Subcutaneous adipose tissue (tissue), 4 donors: ENCODE results near the gene NRCAM. TPM values are rescaled to one million over a fixed set of nuclear protein-coding genes. Genes with fewer than 3 reads are reported as not detected.

ENCODE experiments used
- CTCF ChIP-seq: fragments of 450-650 bp; IDR thresholded peaks from one replicate; pipeline ENCODE4 v1.5.1; 2016; ENCODE audit warnings: low read depth, mild to moderate bottlenecking, control low read depth, antibody characterized with exemption, moderate library complexity
- total RNA-seq, 4 donors: library from RNA; depleted of rRNA; stranded (reverse); fragments of >200 nt; gene quantifications; one replicate each; pipeline ENCODE4 v1.1.0, GENCODE V29; 2016

NRCAM gene
- total RNA-seq, 4 donors from 2014 or later, result 21.1 to 74.4 (median 49.3) TPM

GRCh38 chr7:108415821-108416536 is 40.3 kb downstream of the NRCAM start:
- no peak for TF ChIP-seq CTCF

GRCh38 chr7:108415084-108415483 is 41.2 kb downstream of the NRCAM start:
- TF ChIP-seq CTCF, result no peak

DNA sequence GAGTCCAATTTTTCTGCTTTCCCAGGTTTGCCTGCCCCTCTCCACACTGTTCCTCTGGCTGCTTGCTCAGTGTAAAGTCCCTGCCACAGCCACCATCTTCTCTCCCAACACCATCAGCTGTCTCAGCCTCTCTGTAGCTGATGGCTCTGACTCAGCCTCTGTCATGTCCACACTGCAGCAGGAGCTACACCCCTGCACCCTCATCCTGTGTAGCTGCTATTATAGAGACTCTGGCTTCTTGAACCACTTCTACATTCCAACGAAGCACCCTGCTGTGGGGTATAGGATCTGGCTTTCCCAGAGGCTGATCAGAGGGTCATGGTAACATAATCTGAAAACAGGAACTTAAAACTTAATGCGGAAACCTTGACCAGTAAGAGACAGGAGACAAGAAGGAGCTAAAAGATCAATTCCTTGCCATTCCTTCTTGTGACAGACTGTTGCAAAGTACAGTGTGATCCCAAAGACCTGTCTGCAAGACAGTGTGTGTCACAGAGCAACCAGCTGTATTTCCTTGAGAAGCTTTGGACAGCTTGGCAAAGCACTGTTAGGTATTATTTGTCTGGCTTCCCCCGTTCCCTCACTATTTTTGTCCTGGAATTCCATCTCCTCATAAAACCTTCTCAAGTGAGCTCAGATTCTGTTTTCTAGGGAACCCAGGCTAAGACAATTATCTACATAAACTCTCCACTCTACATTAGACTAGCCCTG is 42.3 kb downstream of the NRCAM start:
- no peak for TF ChIP-seq CTCF

DNA sequence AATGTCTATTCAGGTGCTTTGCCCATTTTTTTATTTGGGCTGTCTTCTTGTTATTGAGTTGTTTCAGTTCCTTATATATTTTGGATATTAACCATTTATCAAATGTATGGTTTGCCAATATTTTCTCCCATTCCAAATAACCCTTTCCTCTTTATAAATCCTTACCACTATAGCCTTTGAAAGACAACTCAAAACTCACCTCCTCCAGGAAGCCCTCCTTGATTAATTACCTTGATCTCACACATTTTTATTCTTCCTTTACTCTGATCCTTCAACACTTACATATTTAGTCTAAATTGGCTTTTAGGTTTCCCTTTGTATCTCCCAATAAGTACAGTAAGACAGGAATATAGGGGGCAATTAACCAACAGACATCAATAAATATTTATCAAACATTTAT is 42.9 kb downstream of the NRCAM start:
- TF ChIP-seq CTCF, result no peak

GRCh38 chr7:108409146-108409545 is 47.1 kb downstream of the NRCAM start:
- no peak for TF ChIP-seq CTCF

GRCh38 chr7:108408296-108408991 is 47.8 kb downstream of the NRCAM start:
- TF ChIP-seq CTCF, result no peak

- TF ChIP-seq CTCF, result no peak
Observed at GRCh38 chr7:108407676-108408075, 48.6 kb downstream of the NRCAM start.
